K562 (cell line): ENCODE results near the gene OCRL. TPM values are rescaled to one million over a fixed set of nuclear protein-coding genes. Genes with fewer than 3 reads are reported as not detected.
A peak's percentile ranks its signal among the peaks of the same experiment; 100 is the strongest.

ENCODE experiments used
- ILF3 ChIP-seq: fragments of 450-650 bp; IDR thresholded peaks from 2 replicates; pipeline ENCODE4 v1.6.1; 2018; ENCODE audit warnings: antibody characterized with exemption, mild to moderate bottlenecking, moderate library complexity, borderline replicate concordance
- RAD21 ChIP-seq, 2 experiments: fragments of 250-450 bp in 1 of 2; fragments of 450-650 bp in 1 of 2; sonication (Bioruptor Pico) in 1 of 2; formaldehyde crosslinking in 1 of 2; IDR thresholded peaks in 1 of 2; conservative IDR thresholded peaks in 1 of 2; 2 replicates each; pipeline versions ENCODE4 v1.4.0 to v1.8.0; 2020 to 2022; ENCODE audit warnings: mild to moderate bottlenecking in 2 of 2, moderate library complexity in 1 of 2
- SMC3 ChIP-seq: conservative IDR thresholded peaks from 2 replicates; pipeline ENCODE4 v1.6.1; 2011; ENCODE audit warnings: low read depth, low read length, improper control_type of control experiment; ENCODE audit not compliant: insufficient read depth
- polyA plus RNA-seq, 8 experiments: library from polyadenylated mRNA; depleted of rRNA in 4 of 8; stranded (reverse) in 5 of 8; unstranded in 3 of 8; fragments of >200 nt; fragmentation: Nextera tagmentation in 2 of 8; fragmentation: Illumina TruSeq in 1 of 8; extraction: Ambion mirVana in 2 of 8; extraction: Trizol in 1 of 8; gene quantifications; 2 replicates each; pipeline versions ENCODE4 v1.2.1 to v1.2.3, GENCODE V29; 2011 to 2014; ENCODE audit warnings: inconsistent platforms in 1 of 8, missing spikeins in 1 of 8
- total RNA-seq, 7 experiments: library from RNA; depleted of rRNA in 6 of 7; stranded (reverse); fragments of >200 nt in 6 of 7; fragmentation: Illumina TruSeq in 2 of 7; extraction: Trizol in 2 of 7; gene quantifications; 2 replicates each; pipeline versions ENCODE4 v1.2.1 to v1.2.3, GENCODE V29; 2011 to 2021; ENCODE audit warnings: low replicate concordance in 1 of 7
- TF ChIP-seq, protein P1 (sequence below), 2 experiments: fragments of 450-650 bp; formaldehyde crosslinking in 1 of 2; IDR thresholded peaks; 2 replicates each; pipeline versions ENCODE4 v1.4.0 to v1.6.1; 2014 to 2020; ENCODE audit warnings: mild to moderate bottlenecking in 2 of 2, borderline replicate concordance in 1 of 2, low read depth in 1 of 2
- TF ChIP-seq, protein P2 (sequence below), 3 experiments: IDR thresholded peaks in 2 of 3; conservative IDR thresholded peaks in 1 of 3; 2 replicates each; pipeline ENCODE4 v1.5.1; 2011 to 2012; ENCODE audit warnings: low read length in 3 of 3, mild to moderate bottlenecking in 3 of 3, control low read depth in 2 of 3, improper control_type of control experiment in 1 of 3, inconsistent platforms in 1 of 3, low read depth in 1 of 3, mixed read lengths in 1 of 3, moderate library complexity in 1 of 3; ENCODE audit not compliant: insufficient read depth in 2 of 3

OCRL gene
- total and polyA plus RNA-seq, 9 of the 15 experiments (the other 6 are each of a cell fraction or from before 2014, with no cell fraction given): 2.2 to 23.4 (median 11.9) TPM

- TF ChIP-seq, protein P1, sequence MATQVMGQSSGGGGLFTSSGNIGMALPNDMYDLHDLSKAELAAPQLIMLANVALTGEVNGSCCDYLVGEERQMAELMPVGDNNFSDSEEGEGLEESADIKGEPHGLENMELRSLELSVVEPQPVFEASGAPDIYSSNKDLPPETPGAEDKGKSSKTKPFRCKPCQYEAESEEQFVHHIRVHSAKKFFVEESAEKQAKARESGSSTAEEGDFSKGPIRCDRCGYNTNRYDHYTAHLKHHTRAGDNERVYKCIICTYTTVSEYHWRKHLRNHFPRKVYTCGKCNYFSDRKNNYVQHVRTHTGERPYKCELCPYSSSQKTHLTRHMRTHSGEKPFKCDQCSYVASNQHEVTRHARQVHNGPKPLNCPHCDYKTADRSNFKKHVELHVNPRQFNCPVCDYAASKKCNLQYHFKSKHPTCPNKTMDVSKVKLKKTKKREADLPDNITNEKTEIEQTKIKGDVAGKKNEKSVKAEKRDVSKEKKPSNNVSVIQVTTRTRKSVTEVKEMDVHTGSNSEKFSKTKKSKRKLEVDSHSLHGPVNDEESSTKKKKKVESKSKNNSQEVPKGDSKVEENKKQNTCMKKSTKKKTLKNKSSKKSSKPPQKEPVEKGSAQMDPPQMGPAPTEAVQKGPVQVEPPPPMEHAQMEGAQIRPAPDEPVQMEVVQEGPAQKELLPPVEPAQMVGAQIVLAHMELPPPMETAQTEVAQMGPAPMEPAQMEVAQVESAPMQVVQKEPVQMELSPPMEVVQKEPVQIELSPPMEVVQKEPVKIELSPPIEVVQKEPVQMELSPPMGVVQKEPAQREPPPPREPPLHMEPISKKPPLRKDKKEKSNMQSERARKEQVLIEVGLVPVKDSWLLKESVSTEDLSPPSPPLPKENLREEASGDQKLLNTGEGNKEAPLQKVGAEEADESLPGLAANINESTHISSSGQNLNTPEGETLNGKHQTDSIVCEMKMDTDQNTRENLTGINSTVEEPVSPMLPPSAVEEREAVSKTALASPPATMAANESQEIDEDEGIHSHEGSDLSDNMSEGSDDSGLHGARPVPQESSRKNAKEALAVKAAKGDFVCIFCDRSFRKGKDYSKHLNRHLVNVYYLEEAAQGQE (IDR thresholded peaks at IDR 0.05; ENCODE audit: borderline replicate concordance): peak; percentile 41; the same call in 1 of the 2 replicates
- TF ChIP-seq, protein P1 (CRISPR knock-in tag; IDR thresholded peaks at IDR 0.05; ENCODE audit: low read depth): no peak
- no peak for TF ChIP-seq ILF3
- TF ChIP-seq RAD21 (CRISPR knock-in tag; conservative IDR thresholded peaks at IDR 0.05 in 1 of 2, IDR thresholded peaks at IDR 0.05 in 1 of 2): peak; percentile 45 to 74; a peak in 3 of 4 replicates
- TF ChIP-seq, protein P2, sequence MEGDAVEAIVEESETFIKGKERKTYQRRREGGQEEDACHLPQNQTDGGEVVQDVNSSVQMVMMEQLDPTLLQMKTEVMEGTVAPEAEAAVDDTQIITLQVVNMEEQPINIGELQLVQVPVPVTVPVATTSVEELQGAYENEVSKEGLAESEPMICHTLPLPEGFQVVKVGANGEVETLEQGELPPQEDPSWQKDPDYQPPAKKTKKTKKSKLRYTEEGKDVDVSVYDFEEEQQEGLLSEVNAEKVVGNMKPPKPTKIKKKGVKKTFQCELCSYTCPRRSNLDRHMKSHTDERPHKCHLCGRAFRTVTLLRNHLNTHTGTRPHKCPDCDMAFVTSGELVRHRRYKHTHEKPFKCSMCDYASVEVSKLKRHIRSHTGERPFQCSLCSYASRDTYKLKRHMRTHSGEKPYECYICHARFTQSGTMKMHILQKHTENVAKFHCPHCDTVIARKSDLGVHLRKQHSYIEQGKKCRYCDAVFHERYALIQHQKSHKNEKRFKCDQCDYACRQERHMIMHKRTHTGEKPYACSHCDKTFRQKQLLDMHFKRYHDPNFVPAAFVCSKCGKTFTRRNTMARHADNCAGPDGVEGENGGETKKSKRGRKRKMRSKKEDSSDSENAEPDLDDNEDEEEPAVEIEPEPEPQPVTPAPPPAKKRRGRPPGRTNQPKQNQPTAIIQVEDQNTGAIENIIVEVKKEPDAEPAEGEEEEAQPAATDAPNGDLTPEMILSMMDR (IDR thresholded peaks at IDR 0.05 in 2 of 3, conservative IDR thresholded peaks at IDR 0.05 in 1 of 3; ENCODE audit: insufficient read depth in 2 of 3, low read depth in 1 of 3, low read length in 3 of 3): peak; percentile 77 to 91 (median 86)
- TF ChIP-seq SMC3: 0 out of 2 replicates have a peak, but pooled peaks have one; percentile 29
Observed at GRCh38 chrX:129637217-129638109, 97.4 kb downstream of the OCRL start (continued).
